SU-DHL-6 (cell line): Measurements from ENCODE around the gene C3orf38.

ENCODE experiments used
- CTCF ChIP-seq: fragments of 200-600 bp; sonication (generic); IDR thresholded peaks from one replicate; pipeline ENCODE4 v1.5.1; 2017; ENCODE audit warnings: antibody characterized with exemption, mild to moderate bottlenecking, low read length, moderate library complexity; ENCODE audit not compliant: insufficient read depth, poor library complexity, severe bottlenecking
- EZH2phosphoT487 ChIP-seq: fragments of 200-600 bp; sonication (generic), shearing (Covaris generic); conservative IDR thresholded peaks from 2 replicates; pipeline ENCODE4 v1.6.1; 2018; ENCODE audit warnings: mild to moderate bottlenecking, antibody characterized with exemption, low read length, moderate library complexity, mixed read lengths

GRCh38 chr3:88167704-88168103 is 17.9 kb downstream of the C3orf38 start:
- no peak for TF ChIP-seq CTCF
- no peak for TF ChIP-seq EZH2phosphoT487
